ENCODE measurements around the gene STK10. TPM values are rescaled to one million over a fixed set of nuclear protein-coding genes. Genes with fewer than 3 reads are reported as not detected.

The STK10 gene
- total RNA-seq, 1 donor from 2014 or later = 66.2 TPM

DNA sequence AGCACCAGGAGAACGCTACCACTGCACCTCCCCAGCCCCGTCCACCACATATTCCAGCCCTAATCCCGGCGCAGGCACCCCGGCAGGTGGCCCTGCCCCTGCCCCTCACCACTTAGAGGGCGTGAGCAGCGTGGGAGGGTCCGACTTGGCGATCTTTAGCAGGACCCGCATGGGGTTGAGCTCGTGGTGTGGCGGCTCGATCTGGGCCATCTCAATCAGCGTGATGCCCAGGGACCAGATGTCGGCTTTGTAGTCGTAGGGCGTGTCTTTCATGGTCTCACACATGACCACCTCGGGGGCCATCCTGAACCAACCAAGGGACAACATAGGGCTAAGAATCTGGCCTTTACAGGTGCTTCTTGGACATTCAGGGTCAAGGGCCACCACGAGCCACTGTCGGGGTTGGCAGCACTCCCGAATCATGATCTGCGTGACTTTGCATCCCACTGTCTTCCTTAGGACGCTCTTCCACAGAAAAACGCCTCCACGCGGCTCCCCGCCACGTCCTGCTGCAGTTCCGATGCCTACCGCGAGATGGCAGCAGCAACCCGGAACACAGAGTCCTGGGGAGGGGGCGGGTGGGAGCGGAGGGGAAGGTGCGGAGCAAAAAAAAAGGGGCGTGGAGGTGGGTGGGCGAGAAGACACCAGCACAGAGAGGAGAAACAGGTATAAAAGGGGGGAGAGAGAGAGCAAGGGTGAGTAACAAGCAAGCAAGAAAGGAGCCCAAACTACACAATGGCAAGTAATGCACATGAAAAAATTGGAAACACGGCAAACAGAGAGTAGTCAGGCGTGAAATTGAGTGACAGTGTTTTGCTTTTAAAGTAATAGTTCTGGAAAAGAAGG lies 81.3 kb downstream of the STK10 start:
- TF ChIP-seq, protein P1, sequence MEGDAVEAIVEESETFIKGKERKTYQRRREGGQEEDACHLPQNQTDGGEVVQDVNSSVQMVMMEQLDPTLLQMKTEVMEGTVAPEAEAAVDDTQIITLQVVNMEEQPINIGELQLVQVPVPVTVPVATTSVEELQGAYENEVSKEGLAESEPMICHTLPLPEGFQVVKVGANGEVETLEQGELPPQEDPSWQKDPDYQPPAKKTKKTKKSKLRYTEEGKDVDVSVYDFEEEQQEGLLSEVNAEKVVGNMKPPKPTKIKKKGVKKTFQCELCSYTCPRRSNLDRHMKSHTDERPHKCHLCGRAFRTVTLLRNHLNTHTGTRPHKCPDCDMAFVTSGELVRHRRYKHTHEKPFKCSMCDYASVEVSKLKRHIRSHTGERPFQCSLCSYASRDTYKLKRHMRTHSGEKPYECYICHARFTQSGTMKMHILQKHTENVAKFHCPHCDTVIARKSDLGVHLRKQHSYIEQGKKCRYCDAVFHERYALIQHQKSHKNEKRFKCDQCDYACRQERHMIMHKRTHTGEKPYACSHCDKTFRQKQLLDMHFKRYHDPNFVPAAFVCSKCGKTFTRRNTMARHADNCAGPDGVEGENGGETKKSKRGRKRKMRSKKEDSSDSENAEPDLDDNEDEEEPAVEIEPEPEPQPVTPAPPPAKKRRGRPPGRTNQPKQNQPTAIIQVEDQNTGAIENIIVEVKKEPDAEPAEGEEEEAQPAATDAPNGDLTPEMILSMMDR (IDR thresholded peaks at IDR 0.05) = peak; percentile 89
- Mint-ChIP-seq H3K9me3 (ENCODE audit: unreplicated experiment) (no peaks in the 10 kb centered on the region), H3K27ac (ENCODE audit: unreplicated experiment) (peak overlapping the region; percentile 82), H3K36me3 (ENCODE audit: unreplicated experiment) (peaks cover 18% of the 10 kb centered on the region), H3K4me1 (ENCODE audit: unreplicated experiment) (peaks cover 89% of the 10 kb centered on the region), H3K27me3 (ENCODE audit: unreplicated experiment) (no peaks in the 10 kb centered on the region), H3K4me3 (ENCODE audit: unreplicated experiment) (no peak overlapping the region)
- peak; percentile 90 for DNase-seq (ENCODE audit: extremely low spot score, unreplicated experiment)

DNA sequence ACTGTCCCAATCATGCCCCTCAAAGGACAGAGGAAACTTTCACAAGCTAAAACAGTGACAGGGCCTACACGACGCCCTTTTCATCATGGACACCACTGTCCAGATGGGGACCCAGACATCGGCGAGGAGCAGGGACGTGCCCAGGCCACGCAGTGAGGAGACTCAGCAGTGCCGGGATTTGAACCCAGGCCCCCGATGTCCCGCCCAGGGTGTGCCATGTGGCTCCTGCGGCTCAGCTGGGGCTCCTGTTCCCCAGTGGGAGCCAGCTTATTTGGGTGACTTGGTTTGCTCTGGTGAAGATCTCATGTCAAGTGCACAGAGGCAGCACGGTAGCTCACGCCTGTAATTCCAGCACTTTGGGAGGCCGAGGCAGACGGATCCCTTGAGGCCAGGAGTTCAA lies 82.2 kb downstream of the STK10 start:
- TF ChIP-seq, protein P1 (IDR thresholded peaks at IDR 0.05) = no peak
- H3K4me3 Mint-ChIP-seq (ENCODE audit: unreplicated experiment) = no peak overlapping the region
- H3K36me3 Mint-ChIP-seq (ENCODE audit: unreplicated experiment) = peaks cover 18% of the 10 kb centered on the region
- H3K4me1 Mint-ChIP-seq (ENCODE audit: unreplicated experiment) = peaks cover 87% of the 10 kb centered on the region
- H3K27me3 Mint-ChIP-seq (ENCODE audit: unreplicated experiment) = no peaks in the 10 kb centered on the region
- H3K9me3 Mint-ChIP-seq (ENCODE audit: unreplicated experiment) = no peaks in the 10 kb centered on the region
- DNase-seq (ENCODE audit: extremely low spot score, unreplicated experiment) = no peak
- H3K27ac Mint-ChIP-seq (ENCODE audit: unreplicated experiment) = peak overlapping the region; percentile 70

DNA sequence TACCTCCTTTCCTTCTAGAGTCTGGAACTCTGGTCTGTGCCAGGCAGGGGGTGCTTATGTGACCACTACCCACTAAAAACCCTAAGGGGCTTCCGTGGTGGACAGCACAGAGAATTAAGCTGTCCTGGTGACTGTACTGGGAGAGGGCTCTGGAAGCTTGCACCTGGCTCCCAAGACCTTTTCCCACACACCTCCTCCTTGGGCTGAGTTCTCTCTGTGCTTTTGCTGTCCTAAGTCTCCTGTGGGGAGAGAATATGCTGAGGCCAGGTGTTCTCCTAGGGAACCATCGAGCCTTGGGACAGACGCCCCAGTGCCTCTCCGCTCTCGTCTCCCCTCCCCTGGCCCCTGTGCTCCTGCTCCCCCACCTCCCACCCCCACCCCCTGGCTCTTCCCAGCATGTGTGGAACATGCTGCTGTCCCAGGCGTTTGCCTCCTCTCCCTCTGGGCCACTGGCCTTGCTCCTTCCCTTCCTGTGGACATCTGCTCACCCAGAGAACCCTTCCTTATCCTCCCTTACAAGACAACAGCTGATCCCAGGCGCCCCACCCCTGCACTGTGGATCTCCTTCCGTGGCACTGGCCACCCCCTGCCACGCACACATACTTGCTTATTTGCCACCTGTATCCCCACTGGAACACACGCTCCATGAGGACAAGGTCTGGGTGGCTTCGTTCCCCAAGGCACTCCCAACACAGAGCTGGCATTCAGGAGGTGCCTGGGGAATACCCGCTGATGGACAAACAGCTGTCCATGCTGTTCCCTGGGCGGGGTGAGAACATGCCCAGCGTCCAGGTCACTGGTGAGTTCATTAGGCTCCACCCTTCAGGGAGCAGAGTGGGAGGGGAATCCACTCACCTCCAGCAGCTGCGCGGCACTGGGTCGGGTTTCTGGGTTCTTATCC lies 83.0 kb downstream of the STK10 start:
- Mint-ChIP-seq H3K36me3 (ENCODE audit: unreplicated experiment) (peaks cover 18% of the 10 kb centered on the region), H3K9me3 (ENCODE audit: unreplicated experiment) (no peaks in the 10 kb centered on the region), H3K27me3 (ENCODE audit: unreplicated experiment) (no peaks in the 10 kb centered on the region), H3K4me3 (ENCODE audit: unreplicated experiment) (peak overlapping the region; percentile 14), H3K4me1 (ENCODE audit: unreplicated experiment) (peaks cover 80% of the 10 kb centered on the region), H3K27ac (ENCODE audit: unreplicated experiment) (peak overlapping the region; percentile 70)
- no peak for DNase-seq (ENCODE audit: extremely low spot score, unreplicated experiment)
- TF ChIP-seq, protein P1 (IDR thresholded peaks at IDR 0.05) = no peak

DNA sequence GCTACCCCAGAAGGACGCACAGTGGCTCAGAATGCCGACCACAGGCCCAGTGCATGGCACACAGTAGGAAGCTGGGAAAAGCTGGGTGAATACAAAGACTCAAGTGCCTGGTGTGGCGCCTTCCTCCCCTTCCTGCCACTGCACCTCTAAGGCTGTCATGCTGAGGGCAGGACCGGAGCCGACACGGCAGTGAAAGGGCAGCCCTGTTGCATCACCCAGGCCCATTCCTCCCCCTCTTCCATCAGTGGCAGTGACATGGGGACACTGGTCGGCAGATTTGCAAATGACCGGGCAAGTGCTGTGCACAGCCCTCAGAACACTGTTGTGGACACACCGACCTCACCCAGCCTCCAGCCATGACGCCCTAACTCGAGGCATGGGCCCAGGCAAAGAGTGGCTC lies 84.0 kb downstream of the STK10 start:
- DNase-seq (ENCODE audit: extremely low spot score, unreplicated experiment) = no peak
- peaks cover 13% of the 10 kb centered on the region for H3K36me3 Mint-ChIP-seq (ENCODE audit: unreplicated experiment)
- no peaks in the 10 kb centered on the region for H3K27me3 Mint-ChIP-seq (ENCODE audit: unreplicated experiment)
- peak overlapping the region; percentile 94 for H3K27ac Mint-ChIP-seq (ENCODE audit: unreplicated experiment)
- H3K4me3 Mint-ChIP-seq (ENCODE audit: unreplicated experiment) = no peak overlapping the region
- H3K4me1 Mint-ChIP-seq (ENCODE audit: unreplicated experiment) = peaks cover 70% of the 10 kb centered on the region
- no peaks in the 10 kb centered on the region for H3K9me3 Mint-ChIP-seq (ENCODE audit: unreplicated experiment)
- TF ChIP-seq, protein P1 (IDR thresholded peaks at IDR 0.05) = no peak
